Mucosa of rectum (tissue), 2 donors: Measurements from ENCODE around the gene BLOC1S1.
A peak's percentile ranks its signal among the peaks of the same experiment; 100 is the strongest.

Experiments
- H3K27ac ChIP-seq, 2 donors: one replicate each; pipeline ENCODE4 v1.7.0; 2013; ENCODE audit warnings: inconsistent platforms in 2 of 2, low read depth in 2 of 2, low read length in 2 of 2
- H3K27me3 ChIP-seq, 2 donors: one replicate each; pipeline ENCODE4 v1.7.0; 2013; ENCODE audit warnings: low read length in 2 of 2; ENCODE audit not compliant: control insufficient read depth in 2 of 2, insufficient read depth in 2 of 2
- H3K36me3 ChIP-seq, 2 donors: one replicate each; pipeline ENCODE4 v1.7.0; 2013; ENCODE audit warnings: low read length in 2 of 2; ENCODE audit not compliant: control insufficient read depth in 2 of 2, insufficient read depth in 2 of 2
- H3K4me1 ChIP-seq, 2 donors: one replicate each; pipeline ENCODE4 v1.7.0; 2013; ENCODE audit warnings: low read length in 2 of 2, mild to moderate bottlenecking in 1 of 2; ENCODE audit not compliant: control insufficient read depth in 2 of 2, insufficient read depth in 2 of 2
- H3K4me3 ChIP-seq, 2 donors: one replicate each; pipeline ENCODE4 v1.7.0; 2013; ENCODE audit warnings: low read length in 2 of 2
- H3K9ac ChIP-seq, 2 donors: one replicate each; pipeline ENCODE4 v1.7.0; 2013; ENCODE audit warnings: low read length in 2 of 2, low read depth in 1 of 2, mild to moderate bottlenecking in 1 of 2
- H3K9me3 ChIP-seq, 2 donors: one replicate each; pipeline ENCODE4 v1.7.0; 2013; ENCODE audit warnings: low read length in 2 of 2; ENCODE audit not compliant: control insufficient read depth in 2 of 2
- donor health status: healthy.
- donor health status: Normal muscosa, but diverticular disease.

Gene BLOC1S1

GRCh38 chr12:55719371-55719770 lies 3.5 kb downstream of the BLOC1S1 start:
- no peaks in the 10 kb centered on the region for H3K9me3 ChIP-seq
- peak overlapping the region; percentile 85 to 93 for H3K27ac ChIP-seq
- H3K27me3 ChIP-seq, result no peaks in the 10 kb centered on the region
- no peak overlapping the region for H3K4me3 ChIP-seq
- H3K36me3 ChIP-seq, result peaks cover 8 to 15% of the 10 kb centered on the region in 2 donors
- H3K4me1 ChIP-seq, result peaks cover 64 to 76% of the 10 kb centered on the region in 2 donors
- peak overlapping the region; percentile 14 to 52 for H3K9ac ChIP-seq

DNA sequence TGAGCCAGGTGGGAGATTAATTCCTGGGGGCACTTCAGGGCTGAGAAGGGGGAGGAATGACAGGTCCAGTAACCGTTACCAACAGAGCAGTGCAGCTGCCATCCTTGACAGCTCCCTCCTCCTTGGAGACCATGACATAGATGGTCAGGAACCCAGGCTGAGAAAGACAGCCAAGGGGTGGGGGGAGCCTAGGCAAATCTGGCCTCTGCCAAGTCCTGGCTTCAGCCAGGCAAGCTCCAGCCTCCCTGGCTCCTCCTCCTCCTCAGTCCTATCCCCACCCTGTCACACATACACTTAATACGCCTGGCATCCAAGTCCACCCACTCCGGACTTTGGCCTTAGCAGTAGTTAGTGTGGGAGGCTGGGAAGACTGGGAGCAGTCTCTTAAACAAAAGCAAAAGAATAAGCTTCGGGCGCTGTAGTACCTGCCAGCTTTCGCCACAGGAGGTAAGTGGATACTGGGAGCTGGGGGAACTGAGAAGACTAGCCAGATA lies 4.3 kb downstream of the BLOC1S1 start, which contains the start of gene RDH5:
TSS of gene RDH5 (plus strand) at position 323 of the 494 bp plus-strand sequence. CDS start 792 bp downstream, outside the sequence.
- Histone ChIP-seq H3K4me1 (peaks cover 71 to 82% of the 10 kb centered on the region in 2 donors), H3K4me3 (peak within 1 kb of the TSS; percentile 54 to 76), H3K27ac (peak within 1 kb of the TSS; percentile 85 to 93), H3K36me3 (peaks cover 16 to 22% of the 10 kb centered on the region in 2 donors), H3K9ac (peak within 1 kb of the TSS; percentile 51 to 79), H3K27me3 (no peaks in the 10 kb centered on the region), H3K9me3 (no peaks in the 10 kb centered on the region)

- peak overlapping the region; percentile 85 to 93 for H3K27ac ChIP-seq
- peak overlapping the region; percentile 51 to 79 for H3K9ac ChIP-seq
- H3K4me3 ChIP-seq, result peak overlapping the region; percentile 54 to 76
- peaks cover 23 to 30% of the 10 kb centered on the region in 2 donors for H3K36me3 ChIP-seq
- no peaks in the 10 kb centered on the region for H3K27me3 ChIP-seq
- H3K9me3 ChIP-seq, result no peaks in the 10 kb centered on the region
- peaks cover 65 to 77% of the 10 kb centered on the region in 2 donors for H3K4me1 ChIP-seq
These were observed 5.1 kb downstream of the BLOC1S1 start for GRCh38 chr12:55720894-55721444.

- peaks cover 27 to 36% of the 10 kb centered on the region in 2 donors for H3K36me3 ChIP-seq
- H3K9me3 ChIP-seq, result no peaks in the 10 kb centered on the region
- peak overlapping the region in 1 of 2 donors; percentile 49 for H3K4me3 ChIP-seq
- H3K27ac ChIP-seq, result peak overlapping the region; percentile 85 to 93
- no peaks in the 10 kb centered on the region for H3K27me3 ChIP-seq
- H3K4me1 ChIP-seq, result peaks cover 65 to 77% of the 10 kb centered on the region in 2 donors
- peak overlapping the region; percentile 28 to 51 for H3K9ac ChIP-seq
These were observed 5.9 kb downstream of the BLOC1S1 start for GRCh38 chr12:55721601-55722213.

GRCh38 chr12:55722948-55723347 lies 7.1 kb downstream of the BLOC1S1 start:
- H3K9me3 ChIP-seq, result no peaks in the 10 kb centered on the region
- H3K36me3 ChIP-seq, result peaks cover 29 to 37% of the 10 kb centered on the region in 2 donors
- no peaks in the 10 kb centered on the region for H3K27me3 ChIP-seq
- H3K4me3 ChIP-seq, result peak overlapping the region in 1 of 2 donors; percentile 20
- peaks cover 65 to 77% of the 10 kb centered on the region in 2 donors for H3K4me1 ChIP-seq
- H3K27ac ChIP-seq, result no peak overlapping the region
- H3K9ac ChIP-seq, result no peak overlapping the region

DNA sequence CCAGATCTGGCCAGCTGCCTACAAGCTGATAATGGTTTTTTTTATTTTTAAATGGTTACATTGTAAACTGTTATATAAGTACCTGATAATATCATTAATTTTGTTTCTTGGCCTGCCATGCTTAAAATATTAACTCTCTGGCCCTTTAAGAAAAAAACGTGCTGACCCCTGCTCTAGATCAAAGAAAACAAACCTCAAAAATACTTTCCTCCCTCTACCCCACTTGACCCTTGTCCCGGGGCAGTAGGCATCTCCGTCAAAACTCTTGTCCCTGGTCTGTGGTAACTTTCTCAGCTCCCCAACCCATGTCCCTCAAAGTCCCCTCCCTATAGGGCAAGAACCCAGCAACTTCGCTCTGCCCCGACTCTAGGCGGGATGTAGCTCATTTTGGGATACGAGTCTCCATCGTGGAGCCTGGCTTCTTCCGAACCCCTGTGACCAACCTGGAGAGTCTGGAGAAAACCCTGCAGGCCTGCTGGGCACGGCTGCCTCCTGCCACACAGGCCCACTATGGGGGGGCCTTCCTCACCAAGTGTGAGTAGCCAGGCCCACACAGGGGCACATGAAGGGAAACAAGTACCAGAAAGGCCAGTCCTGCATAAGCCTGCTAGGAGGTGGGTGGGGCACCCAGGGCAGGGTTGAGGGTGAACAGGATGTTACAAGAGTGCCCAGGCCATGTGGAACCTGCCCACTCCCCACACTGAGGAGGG lies 7.8 kb downstream of the BLOC1S1 start:
- H3K27ac ChIP-seq, result peak overlapping the region in 1 of 2 donors; percentile 17
- no peak overlapping the region for H3K4me3 ChIP-seq
- H3K36me3 ChIP-seq, result peaks cover 29 to 37% of the 10 kb centered on the region in 2 donors
- H3K4me1 ChIP-seq, result peaks cover 58 to 70% of the 10 kb centered on the region in 2 donors
- no peaks in the 10 kb centered on the region for H3K27me3 ChIP-seq
- H3K9me3 ChIP-seq, result no peaks in the 10 kb centered on the region
- peak overlapping the region in 1 of 2 donors; percentile 14 for H3K9ac ChIP-seq

- H3K4me1 ChIP-seq, result peaks cover 52 to 64% of the 10 kb centered on the region in 2 donors
These were observed 8.5 kb downstream of the BLOC1S1 start for GRCh38 chr12:55724226-55724939.

DNA sequence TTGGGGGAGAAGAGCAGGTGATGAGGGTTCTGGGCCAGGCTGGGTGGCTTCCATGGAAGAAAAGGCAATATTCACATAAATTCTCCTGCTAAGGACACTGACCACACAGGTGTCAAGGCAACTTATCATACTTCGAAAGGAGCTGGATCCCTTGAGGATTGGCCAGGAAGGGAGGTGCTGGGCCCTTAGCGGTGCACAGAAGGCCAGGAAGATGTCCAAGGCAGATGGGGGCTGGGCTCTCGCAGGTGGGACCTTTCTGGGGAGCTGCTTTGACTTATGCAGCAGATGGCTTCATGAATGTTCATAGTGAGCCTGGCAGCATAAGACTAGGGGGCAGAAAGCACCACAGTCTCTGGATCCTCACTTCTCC lies 9.1 kb downstream of the BLOC1S1 start:
- H3K4me3 ChIP-seq, result no peak overlapping the region
- peaks cover 52 to 64% of the 10 kb centered on the region in 2 donors for H3K4me1 ChIP-seq
- H3K36me3 ChIP-seq, result peaks cover 29 to 36% of the 10 kb centered on the region in 2 donors
- H3K27me3 ChIP-seq, result no peaks in the 10 kb centered on the region
- peak overlapping the region in 1 of 2 donors; percentile 32 for H3K27ac ChIP-seq
- no peaks in the 10 kb centered on the region for H3K9me3 ChIP-seq
- no peak overlapping the region for H3K9ac ChIP-seq

More at GRCh38 chr12:55724226-55724939, 8.5 kb downstream of the BLOC1S1 start:
- H3K9ac ChIP-seq, result peak overlapping the region in 1 of 2 donors; percentile 14
- H3K9me3 ChIP-seq, result no peaks in the 10 kb centered on the region
- H3K27ac ChIP-seq, result peak overlapping the region in 1 of 2 donors; percentile 32
- H3K4me3 ChIP-seq, result no peak overlapping the region
- no peaks in the 10 kb centered on the region for H3K27me3 ChIP-seq
- H3K36me3 ChIP-seq, result peaks cover 29 to 37% of the 10 kb centered on the region in 2 donors

GRCh38 chr12:55725556-55725955 lies 9.7 kb downstream of the BLOC1S1 start:
- peaks cover 52 to 66% of the 10 kb centered on the region in 2 donors for H3K4me1 ChIP-seq
- H3K9ac ChIP-seq, result no peak overlapping the region
- H3K27ac ChIP-seq, result no peak overlapping the region
- peaks cover 29 to 34% of the 10 kb centered on the region in 2 donors for H3K36me3 ChIP-seq
- H3K27me3 ChIP-seq, result no peaks in the 10 kb centered on the region
- H3K9me3 ChIP-seq, result no peaks in the 10 kb centered on the region
- H3K4me3 ChIP-seq, result no peak overlapping the region
